K562 (cell line): Measurements from ENCODE around the gene RIPPLY3. TPM values are rescaled to one million over a fixed set of nuclear protein-coding genes. Genes with fewer than 3 reads are reported as not detected.

Experiments
- CCAR2 ChIP-seq: fragments of 200-400 bp; formaldehyde crosslinking; IDR thresholded peaks from 2 replicates; pipeline ENCODE4 v1.6.1; 2017; ENCODE audit warnings: mild to moderate bottlenecking, low read depth, low read length
- DPF2 ChIP-seq: fragments of 450-650 bp; IDR thresholded peaks from 2 replicates; pipeline ENCODE4 v1.6.1; 2016
- FOSL1 ChIP-seq: fragments of 200-800 bp; sonication (Bioruptor generic); conservative IDR thresholded peaks from 2 replicates; pipeline ENCODE4 v1.6.1; 2016; ENCODE audit warnings: missing genetic modification characterization, missing compliant biosample characterization
- FOXA1 ChIP-seq: fragments of 450-650 bp; IDR thresholded peaks from 2 replicates; pipeline ENCODE4 v1.6.1; 2016; ENCODE audit warnings: mild to moderate bottlenecking, borderline replicate concordance
- FOXJ2 ChIP-seq: fragments of 200-800 bp; sonication (Bioruptor generic); IDR thresholded peaks from 2 replicates; pipeline ENCODE4 v1.6.1; 2016; ENCODE audit warnings: missing genetic modification characterization, missing compliant biosample characterization
- HNRNPL ChIP-seq: fragments of 200-400 bp; formaldehyde crosslinking; IDR thresholded peaks from 2 replicates; pipeline ENCODE4 v1.6.1; 2017; ENCODE audit warnings: low read depth, mild to moderate bottlenecking, low read length
- ILK ChIP-seq: fragments of 450-650 bp; IDR thresholded peaks from 2 replicates; pipeline ENCODE4 v1.6.1; 2016; ENCODE audit warnings: missing genetic modification characterization, low read depth, mild to moderate bottlenecking, missing compliant biosample characterization, moderate library complexity, borderline replicate concordance
- KLF10 ChIP-seq: fragments of 250-450 bp; sonication (Bioruptor Pico); IDR thresholded peaks from 2 replicates; pipeline ENCODE4 v1.6.1; 2021; ENCODE audit warnings: matching md5 sums
- PRPF4 ChIP-seq: fragments of 200-400 bp; formaldehyde crosslinking; IDR thresholded peaks from one replicate; pipeline ENCODE4 v1.6.1; 2017; ENCODE audit warnings: low read length, low read depth, mild to moderate bottlenecking; ENCODE audit not compliant: insufficient read depth, poor library complexity, severe bottlenecking
- SAFB ChIP-seq: fragments of 200-400 bp; formaldehyde crosslinking; IDR thresholded peaks from 2 replicates; pipeline ENCODE4 v1.6.1; 2017; ENCODE audit warnings: low read depth, low read length, borderline replicate concordance
- TCF3 ChIP-seq: sonication (generic); formaldehyde crosslinking; IDR thresholded peaks from 2 replicates; pipeline ENCODE4 v1.4.0; 2020; ENCODE audit warnings: mild to moderate bottlenecking, missing genetic modification reagents
- U2AF2 ChIP-seq: fragments of 200-400 bp; formaldehyde crosslinking; optimal IDR thresholded peaks from 2 replicates; pipeline ENCODE3; 2017; ENCODE audit warnings: low read depth, mild to moderate bottlenecking, low read length
- ZNF253 ChIP-seq: fragments of 250-450 bp; sonication (Bioruptor Pico); conservative IDR thresholded peaks from 2 replicates; pipeline ENCODE4 v1.6.1; 2021; ENCODE audit warnings: mild to moderate bottlenecking
- polyA plus RNA-seq, 8 experiments: library from polyadenylated mRNA; depleted of rRNA in 4 of 8; stranded (reverse) in 5 of 8; unstranded in 3 of 8; fragments of >200 nt; fragmentation: Nextera tagmentation in 2 of 8; fragmentation: Illumina TruSeq in 1 of 8; extraction: Ambion mirVana in 2 of 8; extraction: Trizol in 1 of 8; gene quantifications; 2 replicates each; pipeline versions ENCODE4 v1.2.1 to v1.2.3, GENCODE V29; 2011 to 2014; ENCODE audit warnings: inconsistent platforms in 1 of 8, missing spikeins in 1 of 8
- total RNA-seq, 7 experiments: library from RNA; depleted of rRNA in 6 of 7; stranded (reverse); fragments of >200 nt in 6 of 7; fragmentation: Illumina TruSeq in 2 of 7; extraction: Trizol in 2 of 7; gene quantifications; 2 replicates each; pipeline versions ENCODE4 v1.2.1 to v1.2.3, GENCODE V29; 2011 to 2021; ENCODE audit warnings: low replicate concordance in 1 of 7
- TF ChIP-seq, protein P1 (sequence below): fragments of 250-450 bp; sonication (Bioruptor Pico); IDR thresholded peaks from 2 replicates; pipeline ENCODE4 v1.4.0; 2020; ENCODE audit warnings: mild to moderate bottlenecking, moderate library complexity
- TF ChIP-seq, protein P2 (sequence below): fragments of 250-450 bp; sonication (Bioruptor Pico); IDR thresholded peaks from 2 replicates; pipeline ENCODE4 v1.8.0; 2021; ENCODE audit warnings: moderate library complexity, mild to moderate bottlenecking, inconsistent platforms
- TF ChIP-seq, protein P3 (sequence below): fragments of 250-450 bp; sonication (Bioruptor Pico); IDR thresholded peaks from 2 replicates; pipeline ENCODE4 v1.4.0; 2020; ENCODE audit warnings: mild to moderate bottlenecking
- TF ChIP-seq, protein P4 (sequence below): sonication (generic); formaldehyde crosslinking; IDR thresholded peaks from 2 replicates; pipeline ENCODE4 v1.8.0; 2022; ENCODE audit warnings: missing genetic modification reagents, mild to moderate bottlenecking, moderate library complexity, borderline replicate concordance
- TF ChIP-seq, protein P5 (sequence below), 2 experiments: fragments of 450-650 bp in 1 of 2; sonication (generic) in 1 of 2; formaldehyde crosslinking; conservative IDR thresholded peaks; 2 replicates each; pipeline versions ENCODE4 v1.4.0 to v1.8.1; 2020 to 2022; ENCODE audit warnings: mild to moderate bottlenecking in 1 of 2, missing genetic modification reagents in 1 of 2
- TF ChIP-seq, protein P6 (sequence below): IDR thresholded peaks from 3 replicates; pipeline ENCODE4 v1.6.1; 2011; ENCODE audit warnings: borderline replicate concordance, mild to moderate bottlenecking; ENCODE audit not compliant: insufficient read length, insufficient read depth
- TF ChIP-seq, protein P7 (sequence below): sonication (generic); formaldehyde crosslinking; IDR thresholded peaks from 2 replicates; pipeline ENCODE4 v1.8.0; 2022; ENCODE audit warnings: mild to moderate bottlenecking, missing genetic modification reagents

RIPPLY3 gene
- total and polyA plus RNA-seq, 9 of the 15 experiments (the other 6 are each of a cell fraction or from before 2014, with no cell fraction given), result not detected

DNA sequence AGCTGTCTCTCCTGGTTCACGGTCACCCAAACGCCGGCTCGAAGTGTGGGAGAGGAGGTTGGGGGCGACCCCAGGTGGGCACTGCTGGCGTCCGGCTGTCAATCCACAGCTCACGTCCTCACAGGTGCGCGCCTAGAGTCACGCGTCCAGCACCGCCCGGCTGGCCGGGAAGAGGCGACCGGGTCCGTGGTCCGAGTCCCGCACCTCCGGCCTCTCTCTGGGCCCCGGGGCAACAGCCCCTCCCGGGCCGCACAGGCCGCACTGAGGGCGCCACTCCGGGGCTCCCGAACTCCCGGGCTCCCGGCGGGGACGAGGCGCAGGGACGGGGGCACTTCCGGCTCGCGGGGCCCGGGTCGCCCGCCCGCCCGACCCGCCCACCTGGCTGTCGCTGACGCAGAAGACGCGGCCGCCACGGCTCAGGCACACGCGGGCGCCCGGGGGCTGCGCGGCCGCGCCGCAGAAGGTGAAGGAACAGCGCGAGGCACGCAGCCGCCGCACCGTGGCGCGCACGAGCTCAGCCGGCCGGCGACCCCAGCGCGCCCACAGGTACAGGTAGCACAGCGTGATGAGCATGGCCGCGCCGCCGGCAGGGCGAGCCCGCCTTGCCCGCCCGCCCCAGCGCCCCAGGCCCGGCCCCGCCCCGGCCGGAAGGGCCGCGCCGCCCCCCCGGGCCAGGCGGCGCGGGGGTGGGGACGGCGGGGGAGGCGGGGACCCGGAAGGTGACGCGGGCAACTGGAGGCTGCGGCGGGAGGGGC lies 40.3 kb upstream of the RIPPLY3 start, which contains the start of gene HLCS (continued):
- TF ChIP-seq, protein P1, sequence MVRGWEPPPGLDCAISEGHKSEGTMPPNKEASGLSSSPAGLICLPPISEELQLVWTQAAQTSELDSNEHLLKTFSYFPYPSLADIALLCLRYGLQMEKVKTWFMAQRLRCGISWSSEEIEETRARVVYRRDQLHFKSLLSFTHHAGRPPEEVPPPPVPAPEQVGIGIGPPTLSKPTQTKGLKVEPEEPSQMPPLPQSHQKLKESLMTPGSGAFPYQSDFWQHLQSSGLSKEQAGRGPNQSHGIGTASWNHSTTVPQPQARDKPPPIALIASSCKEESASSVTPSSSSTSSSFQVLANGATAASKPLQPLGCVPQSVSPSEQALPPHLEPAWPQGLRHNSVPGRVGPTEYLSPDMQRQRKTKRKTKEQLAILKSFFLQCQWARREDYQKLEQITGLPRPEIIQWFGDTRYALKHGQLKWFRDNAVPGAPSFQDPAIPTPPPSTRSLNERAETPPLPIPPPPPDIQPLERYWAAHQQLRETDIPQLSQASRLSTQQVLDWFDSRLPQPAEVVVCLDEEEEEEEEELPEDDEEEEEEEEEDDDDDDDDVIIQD (CRISPR knock-in tag), result no peak
- no peak for TF ChIP-seq FOXA1
- no peak for TF ChIP-seq FOXJ2 (tag)
- no peak for TF ChIP-seq CCAR2
- no peak for TF ChIP-seq DPF2
- TF ChIP-seq PRPF4, result peak; percentile 67
- no peak for TF ChIP-seq KLF10 (CRISPR knock-in tag)
- TF ChIP-seq, protein P2, sequence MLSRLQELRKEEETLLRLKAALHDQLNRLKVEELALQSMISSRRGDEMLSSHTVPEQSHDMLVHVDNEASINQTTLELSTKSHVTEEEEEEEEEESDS (CRISPR knock-in tag), result no peak
- no peak for TF ChIP-seq U2AF2
- TF ChIP-seq SAFB, result no peak
- peak; percentile 73 for TF ChIP-seq FOSL1
- TF ChIP-seq, protein P3, sequence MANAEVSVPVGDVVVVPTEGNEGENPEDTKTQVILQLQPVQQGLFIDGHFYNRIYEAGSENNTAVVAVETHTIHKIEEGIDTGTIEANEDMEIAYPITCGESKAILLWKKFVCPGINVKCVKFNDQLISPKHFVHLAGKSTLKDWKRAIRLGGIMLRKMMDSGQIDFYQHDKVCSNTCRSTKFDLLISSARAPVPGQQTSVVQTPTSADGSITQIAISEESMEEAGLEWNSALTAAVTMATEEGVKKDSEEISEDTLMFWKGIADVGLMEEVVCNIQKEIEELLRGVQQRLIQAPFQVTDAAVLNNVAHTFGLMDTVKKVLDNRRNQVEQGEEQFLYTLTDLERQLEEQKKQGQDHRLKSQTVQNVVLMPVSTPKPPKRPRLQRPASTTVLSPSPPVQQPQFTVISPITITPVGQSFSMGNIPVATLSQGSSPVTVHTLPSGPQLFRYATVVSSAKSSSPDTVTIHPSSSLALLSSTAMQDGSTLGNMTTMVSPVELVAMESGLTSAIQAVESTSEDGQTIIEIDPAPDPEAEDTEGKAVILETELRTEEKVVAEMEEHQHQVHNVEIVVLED (CRISPR knock-in tag), result 0 out of 2 replicates have a peak, but pooled peaks have one; percentile 62
- TF ChIP-seq, protein P4, sequence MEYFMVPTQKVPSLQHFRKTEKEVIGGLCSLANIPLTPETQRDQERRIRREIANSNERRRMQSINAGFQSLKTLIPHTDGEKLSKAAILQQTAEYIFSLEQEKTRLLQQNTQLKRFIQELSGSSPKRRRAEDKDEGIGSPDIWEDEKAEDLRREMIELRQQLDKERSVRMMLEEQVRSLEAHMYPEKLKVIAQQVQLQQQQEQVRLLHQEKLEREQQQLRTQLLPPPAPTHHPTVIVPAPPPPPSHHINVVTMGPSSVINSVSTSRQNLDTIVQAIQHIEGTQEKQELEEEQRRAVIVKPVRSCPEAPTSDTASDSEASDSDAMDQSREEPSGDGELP (CRISPR knock-in tag), result peak; percentile 76; the same call in 1 of the 2 replicates
- TF ChIP-seq TCF3 (CRISPR knock-in tag), result no peak
- no peak for TF ChIP-seq ZNF253 (CRISPR knock-in tag)
- TF ChIP-seq, protein P5, sequence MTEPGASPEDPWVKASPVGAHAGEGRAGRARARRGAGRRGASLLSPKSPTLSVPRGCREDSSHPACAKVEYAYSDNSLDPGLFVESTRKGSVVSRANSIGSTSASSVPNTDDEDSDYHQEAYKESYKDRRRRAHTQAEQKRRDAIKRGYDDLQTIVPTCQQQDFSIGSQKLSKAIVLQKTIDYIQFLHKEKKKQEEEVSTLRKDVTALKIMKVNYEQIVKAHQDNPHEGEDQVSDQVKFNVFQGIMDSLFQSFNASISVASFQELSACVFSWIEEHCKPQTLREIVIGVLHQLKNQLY (CRISPR knock-in tag; conservative IDR thresholded peaks at IDR 0.05), result no peak
- TF ChIP-seq HNRNPL, result peak; percentile 79; the same call in 1 of the 2 replicates
- TF ChIP-seq, protein P6, sequence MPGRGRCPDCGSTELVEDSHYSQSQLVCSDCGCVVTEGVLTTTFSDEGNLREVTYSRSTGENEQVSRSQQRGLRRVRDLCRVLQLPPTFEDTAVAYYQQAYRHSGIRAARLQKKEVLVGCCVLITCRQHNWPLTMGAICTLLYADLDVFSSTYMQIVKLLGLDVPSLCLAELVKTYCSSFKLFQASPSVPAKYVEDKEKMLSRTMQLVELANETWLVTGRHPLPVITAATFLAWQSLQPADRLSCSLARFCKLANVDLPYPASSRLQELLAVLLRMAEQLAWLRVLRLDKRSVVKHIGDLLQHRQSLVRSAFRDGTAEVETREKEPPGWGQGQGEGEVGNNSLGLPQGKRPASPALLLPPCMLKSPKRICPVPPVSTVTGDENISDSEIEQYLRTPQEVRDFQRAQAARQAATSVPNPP, result no peak
- TF ChIP-seq ILK (tag), result no peak
- TF ChIP-seq, protein P7, sequence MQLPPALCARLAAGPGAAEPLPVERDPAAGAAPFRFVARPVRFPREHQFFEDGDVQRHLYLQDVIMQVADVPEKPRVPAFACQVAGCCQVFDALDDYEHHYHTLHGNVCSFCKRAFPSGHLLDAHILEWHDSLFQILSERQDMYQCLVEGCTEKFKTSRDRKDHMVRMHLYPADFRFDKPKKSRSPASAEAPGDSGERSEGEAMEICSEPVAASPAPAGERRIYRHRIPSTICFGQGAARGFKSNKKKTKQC (CRISPR knock-in tag), result peak; percentile 74; the same call in 1 of the 2 replicates
